ENCODE results near the gene SPAAR. TPM values are rescaled to one million over a fixed set of nuclear protein-coding genes. Genes with fewer than 3 reads are reported as not detected.

The SPAAR gene
- total and polyA plus RNA-seq, 9 of the 15 experiments (the other 6 are each of a cell fraction or from before 2014, with no cell fraction given) = not detected

DNA sequence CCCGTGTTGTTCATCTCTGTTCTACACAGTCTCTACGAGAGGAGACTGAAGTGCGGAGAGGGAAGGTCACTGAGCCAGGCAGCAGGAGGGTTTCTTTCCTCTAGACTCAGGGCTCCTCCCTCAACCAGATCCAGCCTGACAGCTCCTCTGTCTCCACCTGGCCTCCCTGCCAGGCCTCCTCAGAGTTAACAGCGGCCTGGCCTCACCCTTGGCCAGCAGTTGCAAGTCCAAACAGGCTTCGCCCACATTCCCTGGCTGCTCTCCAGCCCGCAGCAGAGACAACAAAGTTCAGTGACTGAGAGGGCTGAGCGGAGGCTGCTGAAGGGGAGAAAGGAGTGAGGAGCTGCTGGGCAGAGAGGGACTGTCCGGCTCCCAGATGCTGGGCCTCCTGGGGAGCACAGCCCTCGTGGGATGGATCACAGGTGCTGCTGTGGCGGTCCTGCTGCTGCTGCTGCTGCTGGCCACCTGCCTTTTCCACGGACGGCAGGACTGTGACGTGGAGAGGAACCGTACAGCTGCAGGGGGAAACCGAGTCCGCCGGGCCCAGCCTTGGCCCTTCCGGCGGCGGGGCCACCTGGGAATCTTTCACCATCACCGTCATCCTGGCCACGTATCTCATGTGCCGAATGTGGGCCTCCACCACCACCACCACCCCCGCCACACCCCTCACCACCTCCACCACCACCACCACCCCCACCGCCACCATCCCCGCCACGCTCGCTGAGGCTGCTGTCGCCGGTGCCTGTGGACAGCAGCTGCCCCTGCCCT lies 3.2 kb upstream of the SPAAR start, which contains the start of gene HRCT1 (continued):
- TF ChIP-seq, protein P1, sequence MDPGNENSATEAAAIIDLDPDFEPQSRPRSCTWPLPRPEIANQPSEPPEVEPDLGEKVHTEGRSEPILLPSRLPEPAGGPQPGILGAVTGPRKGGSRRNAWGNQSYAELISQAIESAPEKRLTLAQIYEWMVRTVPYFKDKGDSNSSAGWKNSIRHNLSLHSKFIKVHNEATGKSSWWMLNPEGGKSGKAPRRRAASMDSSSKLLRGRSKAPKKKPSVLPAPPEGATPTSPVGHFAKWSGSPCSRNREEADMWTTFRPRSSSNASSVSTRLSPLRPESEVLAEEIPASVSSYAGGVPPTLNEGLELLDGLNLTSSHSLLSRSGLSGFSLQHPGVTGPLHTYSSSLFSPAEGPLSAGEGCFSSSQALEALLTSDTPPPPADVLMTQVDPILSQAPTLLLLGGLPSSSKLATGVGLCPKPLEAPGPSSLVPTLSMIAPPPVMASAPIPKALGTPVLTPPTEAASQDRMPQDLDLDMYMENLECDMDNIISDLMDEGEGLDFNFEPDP (CRISPR knock-in tag; IDR thresholded peaks at IDR 0.05) = no peak

DNA sequence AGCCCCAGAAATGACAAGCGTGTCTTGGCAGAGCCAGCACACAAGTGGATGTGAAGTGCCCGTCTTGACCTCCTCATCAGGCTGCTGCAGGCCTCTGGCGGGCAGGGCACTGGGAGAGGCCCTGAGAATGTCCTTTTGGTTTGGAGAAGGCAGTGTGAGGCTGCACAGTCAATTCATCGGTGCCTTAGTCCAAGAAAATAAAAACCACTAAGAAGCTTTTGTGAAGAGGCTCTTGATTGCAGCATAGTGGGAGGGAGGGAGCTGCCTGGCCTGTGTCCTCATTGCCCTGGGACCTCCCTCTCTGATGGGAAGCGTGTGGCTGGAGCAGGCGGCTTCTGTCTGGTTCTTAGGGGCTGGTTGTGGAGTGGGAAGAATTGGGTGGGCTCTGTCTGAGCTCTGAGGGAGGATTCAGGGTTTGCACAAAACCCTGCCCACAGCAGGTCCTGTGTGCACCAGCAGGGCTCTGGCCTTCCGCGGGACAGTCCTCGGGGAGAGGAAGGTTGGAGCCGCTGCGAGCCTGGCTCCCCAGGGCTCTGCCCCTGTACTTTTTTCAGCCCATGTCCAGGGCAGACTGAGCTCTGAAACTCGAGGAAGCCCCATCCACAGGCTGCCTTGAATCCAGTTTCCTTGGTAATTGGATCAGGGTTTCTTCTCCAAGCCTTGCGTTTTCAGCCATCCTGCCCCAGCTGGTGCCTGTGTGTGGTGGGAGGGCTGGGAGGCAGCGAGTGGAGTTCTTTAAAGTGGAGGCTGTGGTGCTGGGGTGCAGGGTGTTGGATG lies 2.2 kb upstream of the SPAAR start:
- no TSS peak for BruUV-seq (replicated peaks)
- no peak for ATAC-seq
- TF ChIP-seq POLR3A (IDR thresholded peaks at IDR 0.05; ENCODE audit: borderline replicate concordance, extremely low read depth, insufficient read depth, insufficient read length) = no peak
- TF ChIP-seq, protein P2, sequence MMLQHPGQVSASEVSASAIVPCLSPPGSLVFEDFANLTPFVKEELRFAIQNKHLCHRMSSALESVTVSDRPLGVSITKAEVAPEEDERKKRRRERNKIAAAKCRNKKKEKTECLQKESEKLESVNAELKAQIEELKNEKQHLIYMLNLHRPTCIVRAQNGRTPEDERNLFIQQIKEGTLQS (IDR thresholded peaks at IDR 0.05) = no peak
- TF ChIP-seq, protein P2 (CRISPR knock-in tag; conservative IDR thresholded peaks at IDR 0.05) = no peak
- TF ChIP-seq ZBTB8A (IDR thresholded peaks at IDR 0.05; ENCODE audit: partially characterized antibody) = no peak
- TF ChIP-seq, protein P3, sequence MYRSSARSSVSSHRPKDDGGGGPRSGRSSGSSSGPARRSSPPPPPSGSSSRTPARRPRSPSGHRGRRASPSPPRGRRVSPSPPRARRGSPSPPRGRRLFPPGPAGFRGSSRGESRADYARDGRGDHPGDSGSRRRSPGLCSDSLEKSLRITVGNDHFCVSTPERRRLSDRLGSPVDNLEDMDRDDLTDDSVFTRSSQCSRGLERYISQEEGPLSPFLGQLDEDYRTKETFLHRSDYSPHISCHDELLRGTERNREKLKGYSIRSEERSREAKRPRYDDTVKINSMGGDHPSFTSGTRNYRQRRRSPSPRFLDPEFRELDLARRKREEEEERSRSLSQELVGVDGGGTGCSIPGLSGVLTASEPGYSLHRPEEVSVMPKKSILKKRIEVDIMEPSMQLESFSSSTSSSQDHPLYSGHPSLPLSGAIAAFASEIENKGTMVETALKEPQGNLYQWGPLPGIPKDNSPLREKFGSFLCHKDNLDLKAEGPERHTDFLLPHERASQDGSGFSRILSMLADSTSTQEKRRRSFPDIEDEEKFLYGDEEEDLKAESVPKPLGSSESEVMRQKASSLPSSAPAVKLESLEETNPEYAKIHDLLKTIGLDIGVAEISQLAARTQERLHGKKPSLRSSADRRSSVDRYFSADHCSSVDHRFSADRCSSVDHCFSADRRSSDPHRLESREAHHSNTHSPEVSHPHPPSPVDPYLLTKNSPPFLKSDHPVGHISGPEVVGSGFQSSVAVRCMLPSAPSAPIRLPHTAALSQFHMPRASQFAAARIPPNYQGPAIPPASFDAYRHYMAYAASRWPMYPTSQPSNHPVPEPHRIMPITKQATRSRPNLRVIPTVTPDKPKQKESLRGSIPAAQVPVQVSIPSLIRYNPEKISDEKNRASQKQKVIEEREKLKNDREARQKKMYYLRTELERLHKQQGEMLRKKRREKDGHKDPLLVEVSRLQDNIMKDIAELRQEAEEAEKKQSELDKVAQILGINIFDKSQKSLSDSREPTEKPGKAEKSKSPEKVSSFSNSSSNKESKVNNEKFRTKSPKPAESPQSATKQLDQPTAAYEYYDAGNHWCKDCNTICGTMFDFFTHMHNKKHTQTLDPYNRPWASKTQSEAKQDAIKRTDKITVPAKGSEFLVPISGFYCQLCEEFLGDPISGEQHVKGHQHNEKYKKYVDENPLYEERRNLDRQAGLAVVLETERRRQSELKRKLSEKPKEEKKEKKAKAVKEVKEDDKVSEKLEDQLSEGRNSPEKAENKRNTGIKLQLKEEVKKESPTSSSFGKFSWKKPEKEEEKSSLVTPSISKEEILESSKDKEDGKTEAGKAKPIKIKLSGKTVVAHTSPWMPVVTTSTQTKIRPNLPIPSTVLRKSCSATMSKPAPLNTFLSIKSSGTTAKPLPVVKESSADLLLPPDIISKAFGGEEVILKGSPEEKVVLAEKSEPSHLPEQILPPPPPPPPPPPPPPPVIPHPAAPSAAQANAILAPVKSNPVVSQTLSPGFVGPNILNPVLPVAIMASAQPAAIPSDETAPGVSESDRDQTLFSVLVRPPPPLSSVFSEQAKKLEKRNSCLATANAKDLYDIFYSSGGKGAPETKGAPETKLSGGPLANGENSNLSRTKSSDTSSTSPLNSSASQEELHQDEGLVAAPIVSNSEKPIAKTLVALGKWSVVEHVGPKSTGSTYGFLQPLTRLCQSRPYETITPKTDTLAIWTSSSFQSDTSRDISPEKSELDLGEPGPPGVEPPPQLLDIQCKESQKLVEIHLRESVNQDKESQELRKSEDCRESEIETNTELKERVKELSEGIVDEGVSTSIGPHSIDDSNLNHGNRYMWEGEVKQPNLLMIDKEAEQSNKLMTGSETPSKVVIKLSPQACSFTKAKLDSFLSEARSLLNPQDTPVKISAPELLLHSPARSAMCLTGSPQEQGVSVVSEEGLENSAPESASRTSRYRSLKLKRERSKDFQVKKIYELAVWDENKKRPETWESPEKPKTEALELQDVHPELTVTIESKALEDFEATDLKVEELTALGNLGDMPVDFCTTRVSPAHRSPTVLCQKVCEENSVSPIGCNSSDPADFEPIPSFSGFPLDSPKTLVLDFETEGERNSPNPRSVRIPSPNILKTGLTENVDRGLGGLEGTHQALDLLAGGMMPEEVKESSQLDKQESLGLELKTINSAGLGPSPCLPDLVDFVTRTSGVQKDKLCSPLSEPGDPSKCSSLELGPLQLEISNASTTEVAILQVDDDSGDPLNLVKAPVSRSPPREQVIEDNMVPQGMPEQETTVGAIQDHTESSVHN (IDR thresholded peaks at IDR 0.05; ENCODE audit: borderline replicate concordance in 1 of 2, low read depth in 1 of 2) = no peak

More for the DNA sequence above, 2.2 kb upstream of the SPAAR start:
- H3K9me1 ChIP-seq (ENCODE audit: control insufficient read depth, insufficient read depth, low read length) = no peaks in the 10 kb centered on the region
- ChIA-PET CTCF (ENCODE audit: low intra/inter-chr PET ratio) (no interaction called here), POLR2A (interaction anchor here (0.7 to 0.9 kb wide), 2 partner anchors 175 to 257 kb away, joined by 3 to 4 read pairs; partner anchors contain the start of genes CREB3 and TLN1)
- no peak overlapping the region for H2AFZ ChIP-seq (ENCODE audit: low read depth, low read length)
- H3K4me3 ChIP-seq = no peak overlapping the region
- in situ Hi-C loops (cut with MboI) = no loop called here
- H3K27ac ChIP-seq (ENCODE audit: extremely low read depth, low read depth, low read length) = no peak overlapping the region
- intact Hi-C loops (cut with micrococcal nuclease) = no loop called here
- no peak overlapping the region for H3K4me2 ChIP-seq (ENCODE audit: insufficient read depth, low read length)
- H4K20me1 ChIP-seq (replicated peaks; ENCODE audit: control insufficient read depth, insufficient read depth, low read length) = no peaks in the 10 kb centered on the region
- no peaks in the 10 kb centered on the region for H3K9me3 ChIP-seq (replicated peaks; ENCODE audit: control insufficient read depth, insufficient read depth, low read depth, low read length)
- H3K27me3 ChIP-seq (ENCODE audit: control insufficient read depth in 2 of 2, insufficient read depth in 2 of 2, low read length in 2 of 2) = no peaks in the 10 kb centered on the region
- no peaks in the 10 kb centered on the region for H3K36me3 ChIP-seq (ENCODE audit: control insufficient read depth, insufficient read depth, low read length)
- WGBS (ENCODE audit: insufficient coverage, low coverage, missing lambda C conversion rate) = 47% methylated on average over 7 of the region's 14 CpGs
- no peaks in the 10 kb centered on the region for H3K79me2 ChIP-seq (ENCODE audit: control insufficient read depth, insufficient read depth, low read length)
- DNase-seq (ENCODE audit: extremely low read depth in 1 of 4, low spot score in 3 of 4) (no peak), FAIRE-seq (no peak)
- no peak overlapping the region; a peak in 1 of 4 replicates for H3K9ac ChIP-seq (ENCODE audit: insufficient read depth in 1 of 2, low read depth in 2 of 2, low read length in 2 of 2)
- peaks cover 7 to 42% of the 10 kb centered on the region in 2 experiments; a peak in 4 of 5 replicates for H3K4me1 ChIP-seq (replicated peaks in 1 of 2; ENCODE audit: control insufficient read depth in 2 of 2, insufficient read depth in 2 of 2, low read length in 2 of 2)

Data from K562 (cell line).